MV-4-11 (cell line): Measurements from ENCODE around the gene SEC23A.
"Not testable (repeated sequence)": the region's sequence is repeated elsewhere in the genome, so short reads cannot be mapped to it uniquely, and the experiment has no call there.

Source experiments
- DNase-seq: peaks from one replicate; lab custom pipeline; 2025; lab: John Stamatoyannopoulos, UW

Gene SEC23A

GRCh38 chr14:39102969-39103957 lies at the start of gene SEC23A:
Gene SEC23A (minus strand): TSS chr14:39103235. CDS start chr14:39096118, 7,117 bp downstream.
- DNase-seq, result peak; percentile 70

- no peak for DNase-seq
Observed at GRCh38 chr14:39145266-39145966, 42.4 kb upstream of the SEC23A start.

- peak; percentile 18 for DNase-seq
Observed at GRCh38 chr14:39143226-39143625, 40.2 kb upstream of the SEC23A start.

- not testable (repeated sequence) for DNase-seq
Observed at GRCh38 chr14:39141623-39142022, 38.6 kb upstream of the SEC23A start.

- DNase-seq, result no peak
Observed at GRCh38 chr14:39140170-39140569, 37.1 kb upstream of the SEC23A start.

GRCh38 chr14:39138440-39138839 lies 35.4 kb upstream of the SEC23A start:
- DNase-seq, result no peak

- DNase-seq, result not testable (repeated sequence)
Observed at GRCh38 chr14:39137835-39138234, 34.8 kb upstream of the SEC23A start.

GRCh38 chr14:39122330-39123138 lies 19.5 kb upstream of the SEC23A start:
- no peak for DNase-seq

GRCh38 chr14:39114073-39114838 lies 11.2 kb upstream of the SEC23A start, which contains the start of gene GEMIN2:
Gene GEMIN2 (plus strand): TSS chr14:39114323. CDS start chr14:39114339, 16 bp downstream.
- DNase-seq, result peak; percentile 96

GRCh38 chr14:39113685-39114072 lies 10.6 kb upstream of the SEC23A start:
- DNase-seq, result no peak

- no peak for DNase-seq
Observed at GRCh38 chr14:39109893-39110715, 7.1 kb upstream of the SEC23A start.

- DNase-seq, result no peak
Observed at GRCh38 chr14:39108791-39109190, 5.8 kb upstream of the SEC23A start.

- DNase-seq, result peak; percentile 46
Observed at GRCh38 chr14:39107591-39107996, 4.6 kb upstream of the SEC23A start.

- DNase-seq, result not testable (repeated sequence)
Observed at GRCh38 chr14:39104078-39104801, 1.2 kb upstream of the SEC23A start.

- DNase-seq, result no peak
Observed at GRCh38 chr14:39102265-39102968, 618 bp downstream of the SEC23A start.

GRCh38 chr14:39099748-39100147 lies 3.3 kb downstream of the SEC23A start:
- DNase-seq, result no peak

- not testable (repeated sequence) for DNase-seq
Observed at GRCh38 chr14:39099215-39099614, 3.8 kb downstream of the SEC23A start.

- no peak for DNase-seq
Observed at GRCh38 chr14:39097159-39097558, 5.9 kb downstream of the SEC23A start.

- no peak for DNase-seq
Observed at GRCh38 chr14:39094515-39094914, 8.5 kb downstream of the SEC23A start.
